UCSD-AML1 (cell line): Measurements from ENCODE around the gene DDIT4.
"Not testable (repeated sequence)": the region's sequence is repeated elsewhere in the genome, so short reads cannot be mapped to it uniquely, and the experiment has no call there.

Experiments used
- DNase-seq: peaks from one replicate; lab custom pipeline; 2025; ENCODE audit not compliant: unreplicated experiment; lab: John Stamatoyannopoulos, UW

DDIT4 gene

GRCh38 chr10:72265990-72266865 lies 7.5 kb upstream of the DDIT4 start:
- no peak for DNase-seq

- DNase-seq: no peak
Observed at GRCh38 chr10:72267381-72267780, 6.3 kb upstream of the DDIT4 start.

GRCh38 chr10:72267819-72268399 lies 5.8 kb upstream of the DDIT4 start:
- no peak for DNase-seq

- DNase-seq: not testable (repeated sequence)
Observed at GRCh38 chr10:72268475-72269200, 5.1 kb upstream of the DDIT4 start.

- DNase-seq: no peak
Observed at GRCh38 chr10:72270607-72271281, 3.0 kb upstream of the DDIT4 start.

GRCh38 chr10:72272689-72273409 lies 875 bp upstream of the DDIT4 start:
- peak; percentile 92 for DNase-seq

GRCh38 chr10:72274213-72274729 lies 547 bp downstream of the DDIT4 start:
- no peak for DNase-seq

GRCh38 chr10:72274730-72275350 lies 1.1 kb downstream of the DDIT4 start:
- DNase-seq: peak; percentile 75

GRCh38 chr10:72275351-72276012 lies 1.8 kb downstream of the DDIT4 start:
- no peak for DNase-seq

GRCh38 chr10:72276013-72276387 lies 2.3 kb downstream of the DDIT4 start:
- no peak for DNase-seq

GRCh38 chr10:72276421-72277339 lies 3.0 kb downstream of the DDIT4 start:
- DNase-seq: no peak

- no peak for DNase-seq
Observed at GRCh38 chr10:72277340-72277995, 3.7 kb downstream of the DDIT4 start.

- no peak for DNase-seq
Observed at GRCh38 chr10:72277996-72278667, 4.4 kb downstream of the DDIT4 start.

GRCh38 chr10:72278668-72279393 lies 5.1 kb downstream of the DDIT4 start:
- DNase-seq: no peak

- not testable (repeated sequence) for DNase-seq
Observed at GRCh38 chr10:72279587-72279986, 5.9 kb downstream of the DDIT4 start.

- no peak for DNase-seq
Observed at GRCh38 chr10:72283131-72283530, 9.4 kb downstream of the DDIT4 start.
